CD4-positive, alpha-beta T cell (primary cell): Measurements from ENCODE around the gene ADA. TPM values are rescaled to one million over a fixed set of nuclear protein-coding genes. Genes with fewer than 3 reads are reported as not detected.

Source experiments
- ATAC-seq: fragments of 200-7000 bp; cut with Tn5 transposase; one replicate; pipeline ENCODE4 v1.10.0; 2022; ENCODE audit warnings: mild to moderate bottlenecking; ENCODE audit not compliant: poor library complexity
- CTCF ChIA-PET: fragments of 350-600 bp; sonication (Branson Sonifier 250); formaldehyde crosslinking; loops from one replicate; lab custom pipeline; 2021; ENCODE audit warnings: antibody characterized with exemption, inconsistent platforms; lab: Charles Lee
- POLR2A ChIA-PET: fragments of 350-600 bp; sonication (Branson Sonifier 250); formaldehyde crosslinking; loops from one replicate; lab custom pipeline; 2021; ENCODE audit warnings: antibody characterized with exemption, inconsistent platforms; lab: Charles Lee
- DNase-seq, 14 experiments: peaks; one replicate each; pipeline ENCODE4 v3.0.0-alpha.2; 2013 to 2020; ENCODE audit warnings: mixed read lengths in 2 of 14
- H3K27ac ChIP-seq, 2 donors: one replicate each; pipeline versions ENCODE4 v1.5.1 to v1.7.0; 2013; ENCODE audit warnings: low read length in 2 of 2, low read depth in 1 of 2, mild to moderate bottlenecking in 1 of 2
- H3K27me3 ChIP-seq, 2 experiments: 1 replicate in 1 of 2; 2 replicates in 1 of 2; pipeline versions ENCODE4 v1.6.1 to v1.7.0; 2013; ENCODE audit warnings: low read length in 2 of 2, control low read depth in 1 of 2, mild to moderate bottlenecking in 1 of 2, moderate library complexity in 1 of 2; ENCODE audit not compliant: insufficient read depth in 2 of 2, control insufficient read depth in 1 of 2
- H3K36me3 ChIP-seq: one replicate; pipeline ENCODE4 v1.6.1; 2013; ENCODE audit warnings: low read length, control low read depth; ENCODE audit not compliant: insufficient read depth
- H3K4me1 ChIP-seq: one replicate; pipeline ENCODE4 v1.6.1; 2013; ENCODE audit warnings: low read length, control low read depth; ENCODE audit not compliant: insufficient read depth
- H3K4me3 ChIP-seq: one replicate; pipeline ENCODE4 v1.5.1; 2013; ENCODE audit warnings: mild to moderate bottlenecking, low read length, moderate library complexity
- H3K9me3 ChIP-seq, 2 experiments: 1 replicate in 1 of 2; 2 replicates in 1 of 2; pipeline versions ENCODE4 v1.6.1 to v1.7.0; 2013; ENCODE audit warnings: low read length in 2 of 2, mild to moderate bottlenecking in 2 of 2, control low read depth in 1 of 2, moderate library complexity in 1 of 2; ENCODE audit not compliant: control insufficient read depth in 1 of 2, insufficient read depth in 1 of 2
- H3K27ac Mint-ChIP-seq: one replicate; pipeline ENCODE4 v1.8.0; 2020; ENCODE audit warnings: mixed read lengths
- H3K27me3 Mint-ChIP-seq: one replicate; pipeline ENCODE4 v1.8.0; 2021; ENCODE audit warnings: mixed read lengths
- H3K36me3 Mint-ChIP-seq: one replicate; pipeline ENCODE4 v1.8.0; 2021; ENCODE audit warnings: low read depth, mixed read lengths
- H3K4me1 Mint-ChIP-seq: one replicate; pipeline ENCODE4 v1.8.0; 2021; ENCODE audit warnings: low read depth, mixed read lengths
- H3K4me3 Mint-ChIP-seq: one replicate; pipeline ENCODE4 v1.8.0; 2020; ENCODE audit warnings: mild to moderate bottlenecking, mixed read lengths
- H3K9me3 Mint-ChIP-seq: one replicate; pipeline ENCODE4 v1.8.0; 2020; ENCODE audit warnings: mixed read lengths
- intact Hi-C, 2 experiments: fragments of 100-400 bp; cut with DNase I in 1 of 2; cut with micrococcal nuclease in 1 of 2; formaldehyde crosslinking; loops; one replicate each; pipeline versions ENCODE4 v1.15.1 to v1.9.0; 2023 to 2025; cut with DNase I, micrococcal nuclease
- total RNA-seq, 174 experiments: library from RNA in 2 of 174; stranded (reverse) in 2 of 174; gene quantifications; one replicate each; pipeline ENCODE4 v1.2.3 and lab custom pipeline; 2021 to 2026
- TF ChIP-seq, protein P1 (sequence below): fragments of 200-600 bp; IDR thresholded peaks from one replicate; pipeline ENCODE4 v1.8.0; 2022; ENCODE audit warnings: antibody characterized with exemption, mild to moderate bottlenecking

Gene ADA
- total RNA-seq, 2 experiments from 2014 or later = 31.7 to 32.8 TPM

DNA sequence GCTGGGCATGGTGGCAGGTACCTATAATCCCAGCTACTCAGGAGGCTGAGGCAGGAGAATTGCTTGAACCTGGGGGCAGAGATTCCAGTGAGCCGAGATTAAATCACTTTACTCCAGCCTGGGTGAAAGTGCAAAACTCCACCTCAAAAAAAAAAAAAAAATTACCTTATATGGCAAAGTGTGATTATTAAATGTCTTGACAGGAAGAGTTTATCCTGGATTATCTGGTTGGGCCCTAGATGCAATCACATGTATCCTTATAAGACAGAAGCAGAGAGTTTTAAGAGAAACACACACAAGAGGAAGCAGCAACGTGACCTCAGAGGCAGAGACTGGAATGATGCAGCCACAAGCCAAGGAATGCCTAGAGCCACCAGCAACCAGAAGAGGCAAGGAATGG lies 11.0 kb downstream of the ADA start:
- TF ChIP-seq, protein P1, sequence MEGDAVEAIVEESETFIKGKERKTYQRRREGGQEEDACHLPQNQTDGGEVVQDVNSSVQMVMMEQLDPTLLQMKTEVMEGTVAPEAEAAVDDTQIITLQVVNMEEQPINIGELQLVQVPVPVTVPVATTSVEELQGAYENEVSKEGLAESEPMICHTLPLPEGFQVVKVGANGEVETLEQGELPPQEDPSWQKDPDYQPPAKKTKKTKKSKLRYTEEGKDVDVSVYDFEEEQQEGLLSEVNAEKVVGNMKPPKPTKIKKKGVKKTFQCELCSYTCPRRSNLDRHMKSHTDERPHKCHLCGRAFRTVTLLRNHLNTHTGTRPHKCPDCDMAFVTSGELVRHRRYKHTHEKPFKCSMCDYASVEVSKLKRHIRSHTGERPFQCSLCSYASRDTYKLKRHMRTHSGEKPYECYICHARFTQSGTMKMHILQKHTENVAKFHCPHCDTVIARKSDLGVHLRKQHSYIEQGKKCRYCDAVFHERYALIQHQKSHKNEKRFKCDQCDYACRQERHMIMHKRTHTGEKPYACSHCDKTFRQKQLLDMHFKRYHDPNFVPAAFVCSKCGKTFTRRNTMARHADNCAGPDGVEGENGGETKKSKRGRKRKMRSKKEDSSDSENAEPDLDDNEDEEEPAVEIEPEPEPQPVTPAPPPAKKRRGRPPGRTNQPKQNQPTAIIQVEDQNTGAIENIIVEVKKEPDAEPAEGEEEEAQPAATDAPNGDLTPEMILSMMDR = no peak
- peaks cover 56% of the 10 kb centered on the region for H3K4me1 Mint-ChIP-seq
- no peaks in the 10 kb centered on the region for H3K27me3 ChIP-seq
- no peaks in the 10 kb centered on the region for H3K9me3 Mint-ChIP-seq
- intact Hi-C loops = loop anchor here in 1 of 2 experiments (2.0 kb wide), 1 partner anchor 20 kb away; no protein-coding TSS in a partner anchor
- peaks cover 20% of the 10 kb centered on the region for H3K36me3 ChIP-seq
- ATAC-seq (no peak), DNase-seq (no peak)
- CTCF ChIA-PET = no interaction called here
- no peak overlapping the region for H3K27ac ChIP-seq
- peaks cover 51% of the 10 kb centered on the region for H3K36me3 Mint-ChIP-seq
- no peaks in the 10 kb centered on the region for H3K27me3 Mint-ChIP-seq
- no peak overlapping the region for H3K4me3 Mint-ChIP-seq
- peaks cover 0 to 11% of the 10 kb centered on the region in 2 experiments for H3K9me3 ChIP-seq
- H3K4me3 ChIP-seq = no peak overlapping the region
- POLR2A ChIA-PET = interaction anchor here (0.7 kb wide), 1 partner anchor 138 kb away, joined by 3 read pairs; no protein-coding TSS in a partner anchor
- H3K4me1 ChIP-seq = peaks cover 49% of the 10 kb centered on the region
- peak overlapping the region; percentile 91 for H3K27ac Mint-ChIP-seq

DNA sequence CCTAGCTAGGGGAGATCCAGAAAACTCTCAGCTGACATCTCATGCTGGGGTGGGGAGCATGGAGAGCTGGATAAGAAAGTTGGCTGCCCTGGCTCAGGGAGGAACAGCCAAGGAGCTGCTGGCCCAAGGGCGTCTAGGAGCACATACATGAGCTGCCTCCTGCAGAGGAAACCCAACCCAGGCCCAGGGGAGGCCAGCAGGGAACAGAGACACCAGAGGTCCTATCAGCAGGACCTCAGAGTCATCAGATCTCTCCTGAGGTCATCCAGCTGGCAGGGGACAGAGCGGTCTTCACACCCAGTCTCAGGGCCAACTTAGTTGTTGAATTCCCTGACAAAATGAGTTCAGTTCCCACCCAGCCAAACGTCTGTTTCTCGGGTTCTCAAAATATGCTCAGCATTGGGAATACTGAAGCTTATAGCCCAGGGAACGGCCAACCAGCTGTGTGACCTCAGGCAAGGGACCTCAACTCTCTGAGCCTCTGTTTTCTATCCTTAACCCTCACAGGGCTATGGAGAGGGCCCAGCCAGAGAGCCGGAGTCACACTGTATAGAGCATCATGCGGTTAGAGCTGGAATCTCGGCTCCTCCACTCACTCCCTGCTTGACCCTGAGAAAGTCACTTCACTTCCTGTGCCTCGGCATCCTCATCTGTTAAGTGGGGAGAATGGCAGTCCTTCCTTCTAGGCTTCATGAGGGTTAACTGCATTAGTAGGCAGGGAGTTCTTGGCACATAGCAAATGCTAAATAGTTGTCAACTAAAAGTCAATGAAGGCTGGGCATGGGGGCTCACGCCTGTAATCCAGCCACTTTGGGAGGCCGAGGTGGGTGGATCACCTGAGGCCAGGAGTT lies 13.8 kb downstream of the ADA start:
- Mint-ChIP-seq H3K9me3 (no peaks in the 10 kb centered on the region), H3K4me1 (peaks cover 29% of the 10 kb centered on the region), H3K27ac (no peak overlapping the region), H3K4me3 (no peak overlapping the region), H3K27me3 (no peaks in the 10 kb centered on the region), H3K36me3 (peaks cover 79% of the 10 kb centered on the region)
- H3K4me3 ChIP-seq = no peak overlapping the region
- TF ChIP-seq, protein P1 = no peak
- ATAC-seq (no peak), DNase-seq (no peak)
- ChIA-PET CTCF (no interaction called here), POLR2A (no interaction called here)
- peaks cover 47% of the 10 kb centered on the region for H3K36me3 ChIP-seq
- H3K4me1 ChIP-seq = peaks cover 22% of the 10 kb centered on the region
- intact Hi-C loops = no loop called here
- H3K27me3 ChIP-seq = no peaks in the 10 kb centered on the region
- H3K27ac ChIP-seq = no peak overlapping the region
- H3K9me3 ChIP-seq = peaks cover 0 to 11% of the 10 kb centered on the region in 2 experiments

DNA sequence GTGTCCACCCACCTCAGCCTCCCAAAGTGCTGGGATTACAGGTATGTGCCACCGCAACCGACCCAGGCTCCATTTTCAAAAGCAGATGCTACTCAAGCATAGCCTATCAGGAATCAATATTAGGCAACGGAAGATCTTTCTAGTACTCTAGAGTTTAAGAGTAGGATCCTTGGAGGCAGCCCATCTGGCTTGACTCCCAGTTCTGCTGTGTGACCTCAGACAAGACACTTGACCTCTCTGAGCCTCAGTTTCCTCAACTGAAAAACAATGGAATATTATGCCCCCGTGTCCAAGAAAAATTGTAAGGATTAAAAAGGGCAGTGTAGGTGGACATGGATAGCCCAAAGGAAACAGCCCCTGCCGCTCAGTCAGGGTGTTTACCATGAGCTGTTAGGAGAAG lies 14.5 kb downstream of the ADA start:
- no peak for DNase-seq
- TF ChIP-seq, protein P1 = no peak
- Mint-ChIP-seq H3K27me3 (no peaks in the 10 kb centered on the region), H3K9me3 (no peaks in the 10 kb centered on the region), H3K27ac (no peak overlapping the region), H3K36me3 (peaks cover 84% of the 10 kb centered on the region), H3K4me3 (no peak overlapping the region), H3K4me1 (peaks cover 22% of the 10 kb centered on the region)
- Histone ChIP-seq H3K27ac (no peak overlapping the region), H3K4me3 (no peak overlapping the region), H3K36me3 (peaks cover 52% of the 10 kb centered on the region), H3K9me3 (peaks cover 0 to 11% of the 10 kb centered on the region in 2 experiments), H3K4me1 (peaks cover 15% of the 10 kb centered on the region), H3K27me3 (no peaks in the 10 kb centered on the region)
- no peak for ATAC-seq
- intact Hi-C loops = no loop called here
- ChIA-PET CTCF (no interaction called here), POLR2A (no interaction called here)
